HG03097 (cell line): Measurements from ENCODE around the gene RGL1.
A peak's percentile ranks its signal among the peaks of the same experiment; 100 is the strongest.

Experiments
- ATAC-seq: cut with Tn5 transposase; IDR thresholded peaks from one replicate; pipeline ENCODE4 v1.9.1; 2021; ENCODE audit not compliant: unreplicated experiment, low FRiP score

RGL1 gene

DNA sequence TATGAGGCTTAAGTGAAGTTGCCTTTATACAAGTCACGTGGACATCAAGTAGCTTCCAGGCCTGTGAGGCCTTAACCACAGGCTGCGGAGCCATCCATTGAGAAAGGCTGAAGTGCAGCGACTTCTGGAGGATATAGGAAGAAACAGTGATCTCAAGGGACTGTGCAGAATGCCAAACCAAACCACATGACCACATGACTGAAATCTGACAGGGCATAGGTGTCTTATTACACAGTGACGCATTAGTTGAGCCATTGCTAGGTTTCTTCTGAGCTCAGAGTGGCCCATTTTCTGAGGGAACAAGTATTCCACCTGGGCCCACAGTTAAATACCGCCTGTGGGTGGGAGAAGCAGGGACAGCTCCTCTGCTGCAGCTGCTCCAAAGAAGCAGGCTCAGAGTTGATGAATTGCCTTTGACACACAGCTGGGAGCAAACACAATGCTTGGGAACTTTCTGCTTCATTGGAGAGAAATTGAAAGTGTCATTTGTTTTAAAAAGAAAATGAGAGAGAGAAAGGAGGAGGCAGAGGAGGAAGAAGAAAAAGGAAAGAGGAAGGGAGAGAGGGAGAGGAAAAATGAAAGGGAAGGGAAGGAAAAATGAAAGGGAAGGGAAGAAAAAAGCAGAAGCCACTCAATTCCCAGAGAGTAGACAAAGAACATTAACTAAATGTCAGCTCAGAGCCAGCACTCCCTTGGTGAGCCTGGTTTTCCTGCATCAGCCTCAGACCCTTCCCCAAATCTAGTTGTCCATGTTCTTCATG is 138.2 kb downstream of the RGL1 start:
- peak; percentile 80 for ATAC-seq

- ATAC-seq, result no peak
Observed at GRCh38 chr1:183945428-183946319, 140.8 kb downstream of the RGL1 start.

- no peak for ATAC-seq
Observed at GRCh38 chr1:183946320-183946613, 141.3 kb downstream of the RGL1 start.

GRCh38 chr1:183947988-183948387 is 143.1 kb downstream of the RGL1 start:
- ATAC-seq, result no peak

DNA sequence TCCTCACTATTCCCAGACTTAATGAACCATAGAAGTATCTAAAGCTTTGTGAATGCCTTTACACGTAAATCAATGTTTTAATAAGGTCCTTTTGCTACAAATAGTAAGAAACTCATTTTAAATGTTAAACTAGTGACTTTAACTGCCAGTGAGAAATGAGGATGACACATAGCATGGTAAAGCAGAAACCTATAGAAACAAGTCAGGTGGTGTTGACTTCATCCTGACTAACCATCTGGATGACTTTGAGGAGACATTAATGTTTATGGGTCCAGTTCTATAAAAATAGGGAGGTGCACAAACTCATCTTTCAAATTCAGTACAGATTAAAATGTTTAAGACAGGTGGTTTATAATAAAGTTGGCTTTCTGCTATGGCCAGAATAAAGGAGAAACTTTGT is 147.2 kb downstream of the RGL1 start:
- no peak for ATAC-seq

DNA sequence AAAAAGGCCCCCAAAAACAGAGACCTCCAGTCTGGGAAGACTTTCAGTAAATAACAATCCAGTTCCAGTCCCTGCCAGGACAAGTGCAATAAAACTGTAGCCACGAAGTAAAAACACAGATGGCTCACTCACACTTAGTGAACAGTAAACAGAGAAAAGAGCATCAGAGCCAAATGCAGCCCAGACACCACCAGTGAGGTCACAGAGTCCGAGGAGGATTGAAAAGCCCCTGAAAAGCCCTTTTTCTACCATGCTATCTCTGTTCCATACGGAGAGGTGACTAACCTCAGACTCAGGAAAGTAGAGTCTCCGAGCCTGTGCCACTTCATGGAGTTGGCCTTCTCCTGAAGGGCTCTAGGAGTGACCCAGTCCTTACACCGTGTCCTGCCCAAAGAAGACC is 148.1 kb downstream of the RGL1 start:
- no peak for ATAC-seq

GRCh38 chr1:183954496-183954895 is 149.6 kb downstream of the RGL1 start:
- no peak for ATAC-seq

DNA sequence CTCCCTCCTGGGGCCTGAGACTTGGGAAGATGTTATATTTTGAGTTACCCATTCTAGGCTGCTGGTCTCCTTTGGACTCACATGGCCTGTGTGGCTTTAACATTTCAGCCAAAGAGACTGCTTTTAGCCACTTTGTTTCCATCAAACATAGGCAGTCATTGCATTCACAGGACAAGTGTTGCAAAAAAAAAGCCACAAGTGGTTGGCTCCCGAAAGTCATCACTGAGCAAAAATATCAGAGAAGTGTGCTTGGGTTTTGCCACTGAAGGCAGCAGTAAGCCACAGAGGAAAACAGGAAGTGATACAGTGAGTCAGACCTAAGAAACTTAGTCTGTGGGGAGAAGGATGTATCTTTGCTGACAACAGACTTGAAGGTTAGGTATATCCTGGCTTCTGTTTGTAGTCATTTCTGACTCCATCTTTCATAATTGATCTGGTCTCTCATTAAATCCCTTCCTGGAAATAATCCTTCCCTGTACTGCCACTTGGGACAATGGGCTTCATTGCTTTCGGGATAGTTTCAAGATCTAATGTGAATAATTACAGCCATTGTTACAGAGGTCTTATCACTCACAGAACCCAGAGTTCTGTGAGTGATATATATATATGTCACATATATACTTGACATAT is 151.8 kb downstream of the RGL1 start:
- ATAC-seq, result peak; percentile 99

GRCh38 chr1:183957216-183957830 is 152.4 kb downstream of the RGL1 start:
- no peak for ATAC-seq

GRCh38 chr1:183958958-183959357 is 154.0 kb downstream of the RGL1 start:
- ATAC-seq, result no peak

GRCh38 chr1:183961132-183961531 is 156.2 kb downstream of the RGL1 start:
- no peak for ATAC-seq

DNA sequence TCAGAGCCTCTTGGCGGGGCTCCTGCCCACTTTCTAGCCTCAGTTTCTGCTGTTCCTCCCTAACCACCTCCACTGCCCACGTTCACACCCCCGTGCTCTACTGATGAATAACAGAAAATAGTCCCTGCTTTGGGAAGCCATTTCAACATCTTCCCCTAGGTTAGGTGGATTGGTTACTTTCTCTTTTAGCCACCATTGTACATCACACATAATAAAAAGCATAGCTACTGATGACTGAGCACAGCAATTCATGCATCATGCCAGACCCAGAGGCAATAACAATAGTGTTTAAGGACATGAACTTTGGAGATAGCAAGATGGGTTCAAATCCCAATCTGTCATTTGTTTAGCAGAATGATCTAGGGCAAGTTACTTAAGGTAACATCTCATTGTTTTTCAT is 158.0 kb downstream of the RGL1 start:
- ATAC-seq, result no peak

DNA sequence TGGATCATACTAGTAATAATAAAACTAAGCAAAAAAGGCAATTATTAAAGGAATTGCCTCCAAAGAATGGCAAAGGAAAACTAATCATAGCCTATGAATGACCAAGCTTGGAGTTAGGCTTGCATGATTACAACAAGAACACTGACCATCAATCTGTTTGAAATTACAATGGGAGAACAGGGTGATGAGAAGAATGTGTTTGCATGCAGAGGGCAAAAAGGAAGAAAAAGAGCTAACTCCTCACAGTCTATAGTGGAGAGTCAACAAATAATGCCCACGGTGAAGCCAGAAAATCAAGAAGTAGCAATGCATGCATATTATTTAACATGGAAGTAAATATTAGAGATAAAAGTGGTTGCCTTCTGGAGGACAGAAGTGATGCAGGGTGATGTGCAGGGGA is 160.8 kb downstream of the RGL1 start:
- ATAC-seq, result no peak

GRCh38 chr1:183966487-183966886 is 161.6 kb downstream of the RGL1 start:
- ATAC-seq, result no peak

GRCh38 chr1:183967914-183968313 is 163.0 kb downstream of the RGL1 start:
- no peak for ATAC-seq

- ATAC-seq, result no peak
Observed at GRCh38 chr1:183968386-183968785, 163.5 kb downstream of the RGL1 start.

DNA sequence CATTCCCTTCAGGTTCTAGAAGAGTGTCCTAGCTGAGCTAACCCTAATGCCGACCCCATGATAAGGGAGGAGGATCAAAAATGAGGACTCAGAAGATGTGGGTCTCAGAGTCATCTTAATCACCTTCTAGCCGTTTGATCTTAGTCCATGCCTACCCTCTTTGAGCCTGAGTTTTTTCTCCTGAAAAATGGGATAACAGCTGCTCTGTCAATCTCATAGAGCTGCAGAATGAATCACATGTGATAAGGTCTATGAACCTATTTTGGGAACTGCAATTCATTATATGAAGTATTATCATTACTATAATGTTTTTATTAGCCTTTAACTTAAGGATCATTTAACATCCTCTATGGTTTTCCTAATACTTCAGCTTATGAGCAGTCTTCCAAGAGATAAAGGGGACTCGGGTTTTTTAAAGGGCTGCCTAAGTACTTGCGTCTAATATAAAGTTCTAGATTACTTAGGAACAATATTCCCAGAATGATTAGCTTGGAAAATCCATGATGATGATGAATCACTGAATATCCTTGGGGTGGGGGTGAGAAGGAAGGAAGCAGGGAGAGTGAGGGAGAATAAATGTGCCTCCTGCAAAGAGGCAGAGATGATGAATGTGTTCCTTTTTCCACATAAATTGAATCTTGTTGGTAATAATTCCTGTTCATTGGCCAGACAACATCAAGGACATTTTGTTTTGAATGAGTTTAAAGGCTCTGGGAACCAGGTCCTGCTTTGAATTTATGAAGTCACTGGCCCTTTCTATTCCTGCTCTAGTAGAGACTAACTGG is 165.8 kb downstream of the RGL1 start:
- ATAC-seq, result no peak

- no peak for ATAC-seq
Observed at GRCh38 chr1:183975651-183976050, 170.7 kb downstream of the RGL1 start.

GRCh38 chr1:183977717-183978116 is 172.8 kb downstream of the RGL1 start:
- no peak for ATAC-seq
